ENCODE measurements around the gene OVCA2. TPM values are rescaled to one million over a fixed set of nuclear protein-coding genes. Genes with fewer than 3 reads are reported as not detected.

The OVCA2 gene
- total RNA-seq, 1 experiment from 2014 or later: 42.5 TPM

GRCh38 chr17:2022647-2023240, 19.1 kb upstream of the OVCA2 start:
- no TSS peak for BruUV-seq (replicated peaks)
- ATAC-seq: no peak
- in situ Hi-C loops (cut with HindIII; ENCODE audit: low pct_unique_long_range_greater_than_20kb, low sequenced_read_pairs) (no loop called here), intact Hi-C loops (cut with micrococcal nuclease; ENCODE audit: unreplicated experiment) (no loop called here)
- Histone ChIP-seq H3K27ac (ENCODE audit: low read length) (no peak overlapping the region), H3K36me3 (ENCODE audit: control insufficient read depth, insufficient read depth, low read length) (no peaks in the 10 kb centered on the region), H3K9me3 (ENCODE audit: control insufficient read depth, insufficient read depth, low read depth, low read length) (no peaks in the 10 kb centered on the region), H3K4me1 (ENCODE audit: control insufficient read depth, insufficient read depth, low read length) (no peaks in the 10 kb centered on the region), H3K4me3 (ENCODE audit: low read depth in 2 of 2, low read length in 2 of 2) (no peak overlapping the region), H3K27me3 (ENCODE audit: control insufficient read depth, insufficient read depth, low read length) (no peaks in the 10 kb centered on the region; the same call in 1 of the 2 replicates)
- ChIA-PET POLR2A (no interaction called here), CTCF (no interaction called here)
- TF ChIP-seq CTCF (IDR thresholded peaks at IDR 0.05) (no peak), REST (IDR thresholded peaks at IDR 0.05; ENCODE audit: insufficient read depth in 1 of 2, low read depth in 2 of 2, low read length in 1 of 2) (no peak), SIN3A (IDR thresholded peaks at IDR 0.05; ENCODE audit: borderline replicate concordance, insufficient read depth, low read depth, low read length) (no peak), POLR2AphosphoS5 (IDR thresholded peaks at IDR 0.05; ENCODE audit: low read depth, low read length) (no peak), TCF7L2 (IDR thresholded peaks at IDR 0.05; ENCODE audit: low read depth, low read length) (no peak)
- DNase-seq (ENCODE audit: low read depth, low spot score): no peak

GRCh38 chr17:2023256-2023655, 18.6 kb upstream of the OVCA2 start:
- DNase-seq (ENCODE audit: low read depth, low spot score) (no peak), ATAC-seq (no peak)
- Histone ChIP-seq H3K4me3 (ENCODE audit: low read depth in 2 of 2, low read length in 2 of 2) (no peak overlapping the region), H3K4me1 (ENCODE audit: control insufficient read depth, insufficient read depth, low read length) (no peaks in the 10 kb centered on the region), H3K9me3 (ENCODE audit: control insufficient read depth, insufficient read depth, low read depth, low read length) (no peaks in the 10 kb centered on the region), H3K36me3 (ENCODE audit: control insufficient read depth, insufficient read depth, low read length) (no peaks in the 10 kb centered on the region), H3K27me3 (ENCODE audit: control insufficient read depth, insufficient read depth, low read length) (no peaks in the 10 kb centered on the region; the same call in 1 of the 2 replicates), H3K27ac (ENCODE audit: low read length) (no peak overlapping the region)
- no TSS peak for BruUV-seq (replicated peaks)
- no peak for TF ChIP-seq POLR2AphosphoS5 (IDR thresholded peaks at IDR 0.05; ENCODE audit: low read depth, low read length)
- TF ChIP-seq SIN3A (IDR thresholded peaks at IDR 0.05; ENCODE audit: borderline replicate concordance, insufficient read depth, low read depth, low read length): no peak
- no peak for TF ChIP-seq CTCF (IDR thresholded peaks at IDR 0.05)
- TF ChIP-seq REST (IDR thresholded peaks at IDR 0.05; ENCODE audit: insufficient read depth in 1 of 2, low read depth in 2 of 2, low read length in 1 of 2): no peak
- TF ChIP-seq TCF7L2 (IDR thresholded peaks at IDR 0.05; ENCODE audit: low read depth, low read length): no peak
- ChIA-PET POLR2A (no interaction called here), CTCF (interaction anchor here (0.7 kb wide), 1 partner anchor 86 kb away, joined by 7 read pairs; no protein-coding TSS in a partner anchor)
- in situ Hi-C loops (cut with HindIII; ENCODE audit: low pct_unique_long_range_greater_than_20kb, low sequenced_read_pairs) (no loop called here), intact Hi-C loops (cut with micrococcal nuclease; ENCODE audit: unreplicated experiment) (no loop called here)
